Neural cell (in vitro differentiated cells): ENCODE results near the gene RAB40AL. TPM values are rescaled to one million over a fixed set of nuclear protein-coding genes. Genes with fewer than 3 reads are reported as not detected.

Experiments used
- H2AFZ ChIP-seq: fragments of 200-600, 300-800 bp; sonication (generic), shearing (Covaris generic); 2 replicates; pipeline ENCODE4 v1.6.0; 2014; ENCODE audit warnings: low read depth, mild to moderate bottlenecking, antibody characterized with exemption, low read length, moderate library complexity
- H3F3A ChIP-seq: fragments of 200-600 bp; shearing (Covaris generic); 2 replicates; pipeline ENCODE4 v1.6.1; 2016; ENCODE audit warnings: mild to moderate bottlenecking, moderate library complexity, mixed read lengths, antibody characterized with exemption, low read length; ENCODE audit not compliant: insufficient read depth, poor library complexity, severe bottlenecking
- H3K27ac ChIP-seq: fragments of 200-600, 300-800 bp; sonication (generic), shearing (Covaris generic); 2 replicates; pipeline ENCODE4 v1.5.1; 2014; ENCODE audit warnings: mild to moderate bottlenecking, low read length, moderate library complexity
- H3K27me3 ChIP-seq: fragments of 300-800, 200-600 bp; sonication (generic), shearing (Covaris generic); 2 replicates; pipeline ENCODE4 v1.6.0; 2014; ENCODE audit warnings: mild to moderate bottlenecking, low read depth, low read length, moderate library complexity; ENCODE audit not compliant: insufficient read depth
- H3K36me3 ChIP-seq: fragments of 300-800, 200-600 bp; sonication (generic), shearing (Covaris generic); 2 replicates; pipeline ENCODE4 v1.5.1; 2014; ENCODE audit warnings: mild to moderate bottlenecking, antibody characterized with exemption, low read length, moderate library complexity; ENCODE audit not compliant: insufficient read depth
- H3K4me2 ChIP-seq: fragments of 300-800, 200-600 bp; sonication (generic), shearing (Covaris generic); 2 replicates; pipeline ENCODE4 v1.6.0; 2014; ENCODE audit warnings: mild to moderate bottlenecking, low read length
- H3K4me3 ChIP-seq: fragments of 300-800, 200-600 bp; sonication (generic), shearing (Covaris generic); 2 replicates; pipeline ENCODE4 v1.5.1; 2014; ENCODE audit warnings: mild to moderate bottlenecking, low read length, moderate library complexity
- H3K79me2 ChIP-seq: fragments of 200-600 bp; shearing (Covaris generic); replicated peaks from 2 replicates; pipeline ENCODE4 v1.6.0; 2014; ENCODE audit warnings: mild to moderate bottlenecking, low read length, moderate library complexity; ENCODE audit not compliant: insufficient read depth
- H3K9ac ChIP-seq: fragments of 300-800, 200-600 bp; sonication (generic), shearing (Covaris generic); 2 replicates; pipeline ENCODE4 v1.6.1; 2016; ENCODE audit warnings: mild to moderate bottlenecking, low read length, mixed read lengths
- H3K9me2 ChIP-seq: fragments of 200-600 bp; shearing (Covaris generic); 2 replicates; pipeline ENCODE4 v1.6.1; 2016; ENCODE audit warnings: mild to moderate bottlenecking, low read length, mixed read lengths; ENCODE audit not compliant: insufficient read depth
- H3K9me3 ChIP-seq: fragments of 200-600, 300-800 bp; sonication (generic), shearing (Covaris generic); 2 replicates; pipeline ENCODE4 v1.6.1; 2016; ENCODE audit warnings: mild to moderate bottlenecking, mixed run types, low read length, moderate library complexity, mixed read lengths
- H4K20me1 ChIP-seq: fragments of 200-600 bp; shearing (Covaris generic); 2 replicates; pipeline ENCODE4 v1.6.1; 2016; ENCODE audit warnings: mild to moderate bottlenecking, mixed run types; ENCODE audit not compliant: insufficient read depth
- CTCF ChIP-seq: fragments of 450-650 bp; IDR thresholded peaks from 2 replicates; pipeline ENCODE4 v1.5.1; 2014; ENCODE audit warnings: antibody characterized with exemption, mild to moderate bottlenecking, moderate library complexity; ENCODE audit not compliant: poor library complexity, severe bottlenecking
- EP300 ChIP-seq: fragments of 450-650 bp; conservative IDR thresholded peaks from 2 replicates; pipeline ENCODE4 v1.6.1; 2014; ENCODE audit warnings: antibody characterized with exemption, mild to moderate bottlenecking, moderate library complexity; ENCODE audit not compliant: poor library complexity, severe bottlenecking
- EZH2 ChIP-seq: fragments of 200-600, 300-800 bp; shearing (Covaris generic), sonication (generic); IDR thresholded peaks from 2 replicates; pipeline ENCODE4 v1.6.1; 2014; ENCODE audit warnings: antibody characterized with exemption, low read length, borderline replicate concordance, mild to moderate bottlenecking; ENCODE audit not compliant: insufficient read depth, poor library complexity, severe bottlenecking
- MXI1 ChIP-seq: fragments of 450-650 bp; conservative IDR thresholded peaks from 2 replicates; pipeline ENCODE4 v1.6.1; 2014; ENCODE audit warnings: antibody characterized with exemption, mild to moderate bottlenecking; ENCODE audit not compliant: poor library complexity, severe bottlenecking
- POLR2AphosphoS5 ChIP-seq: IDR thresholded peaks from 2 replicates; pipeline ENCODE4 v1.6.1; 2012
- RAD21 ChIP-seq: fragments of 450-650 bp; conservative IDR thresholded peaks from 2 replicates; pipeline ENCODE4 v1.6.1; 2014; ENCODE audit warnings: antibody characterized with exemption, mild to moderate bottlenecking, moderate library complexity
- SMC3 ChIP-seq: fragments of 450-650 bp; conservative IDR thresholded peaks from 2 replicates; pipeline ENCODE4 v1.6.1; 2014; ENCODE audit warnings: antibody characterized with exemption, mild to moderate bottlenecking, moderate library complexity; ENCODE audit not compliant: poor library complexity
- TAF1 ChIP-seq: IDR thresholded peaks from 2 replicates; pipeline ENCODE4 v1.6.1; 2012; ENCODE audit warnings: low read depth
- polyA plus RNA-seq: library from polyadenylated mRNA; depleted of rRNA; stranded (reverse); fragments of >200 nt; gene quantifications from 2 replicates; pipeline ENCODE4 v1.2.3, GENCODE V29; 2014
- TF ChIP-seq, protein P1 (sequence below): IDR thresholded peaks from 2 replicates; pipeline ENCODE4 v1.6.1; 2012; ENCODE audit warnings: borderline replicate concordance

RAB40AL gene
- polyA plus RNA-seq, 1 donor from 2014 or later, result 0.35 TPM

DNA sequence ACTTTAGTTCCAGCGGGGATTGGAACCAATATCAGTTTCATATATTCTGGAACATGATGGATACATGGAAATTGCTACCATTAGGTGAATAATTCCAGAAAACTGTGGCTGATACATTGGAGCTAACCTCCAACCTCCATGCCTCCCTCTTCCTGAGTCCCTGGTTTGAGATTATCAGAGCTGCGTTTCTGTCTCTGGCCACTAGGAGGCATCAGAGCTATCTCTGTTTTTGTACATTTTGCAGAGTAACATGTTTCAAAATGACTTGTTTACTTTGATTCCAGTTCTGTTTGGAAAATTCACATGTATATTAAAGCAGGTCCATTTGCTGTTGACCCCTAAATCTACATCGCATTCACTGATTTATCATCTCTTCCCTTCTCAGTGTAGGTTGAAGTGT, 2.4 kb upstream of the RAB40AL start:
- Histone ChIP-seq H3K4me3 (no peak overlapping the region), H3K27me3 (no peaks in the 10 kb centered on the region), H3K9me2 (no peaks in the 10 kb centered on the region)

DNA sequence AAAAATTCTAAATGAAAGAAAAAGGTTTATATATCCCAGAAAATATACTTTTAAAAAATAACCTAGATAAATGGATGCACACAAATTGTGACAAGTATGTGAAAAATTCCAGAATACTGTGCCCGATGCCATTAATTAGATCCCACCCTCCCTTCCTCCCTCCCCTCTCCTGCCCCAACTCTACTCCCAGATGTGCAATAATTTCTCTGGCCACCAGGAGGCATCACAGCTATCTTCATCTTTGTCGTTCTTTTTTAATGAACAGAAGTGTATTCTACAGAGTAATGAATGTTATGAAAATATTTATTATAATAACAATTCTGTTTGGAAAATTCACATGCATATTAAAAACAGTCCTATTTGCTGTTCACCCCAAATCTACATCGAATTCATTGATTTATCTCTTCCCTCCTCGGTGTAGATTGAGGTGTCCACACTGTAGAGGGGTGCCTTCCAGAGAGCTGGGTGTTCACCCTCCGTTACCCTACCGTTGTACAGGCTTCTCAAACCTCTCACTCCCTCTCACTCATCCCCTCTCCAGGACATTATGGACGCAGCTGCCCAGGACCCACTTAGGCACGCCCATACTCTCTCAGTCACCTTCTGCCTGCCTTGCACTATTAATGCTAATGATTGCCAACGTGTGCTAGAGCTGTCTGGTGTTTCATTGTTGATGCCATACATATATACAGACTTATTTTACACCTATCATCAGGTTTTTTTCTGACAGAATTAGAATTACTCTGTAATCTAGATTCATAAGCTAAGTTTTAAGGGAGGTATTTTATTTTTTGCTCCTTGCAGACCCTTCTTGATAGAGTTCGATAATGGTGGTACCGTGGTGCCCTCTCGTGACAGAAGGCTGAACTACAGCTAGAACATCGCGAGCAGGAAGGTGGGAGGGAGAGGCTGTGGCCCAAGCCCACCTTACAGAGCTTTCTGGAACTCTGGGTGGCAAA, 14.1 kb downstream of the RAB40AL start:
- no peak overlapping the region for H2AFZ ChIP-seq
- TF ChIP-seq CTCF, result peak; percentile 52
- peak; percentile 40 for TF ChIP-seq SMC3
- TF ChIP-seq RAD21, result peak; percentile 39
- TF ChIP-seq POLR2AphosphoS5, result no peak
- no peaks in the 10 kb centered on the region for H3K9me3 ChIP-seq
- no peak overlapping the region for H3K27ac ChIP-seq
- H3K4me3 ChIP-seq, result no peak overlapping the region
- no peaks in the 10 kb centered on the region for H3K79me2 ChIP-seq
- no peaks in the 10 kb centered on the region for H3K9me2 ChIP-seq
- no peak overlapping the region for H3K4me2 ChIP-seq
- no peaks in the 10 kb centered on the region for H3K27me3 ChIP-seq
- H3K9ac ChIP-seq, result no peak overlapping the region
- H4K20me1 ChIP-seq, result no peaks in the 10 kb centered on the region
- no peaks in the 10 kb centered on the region for H3F3A ChIP-seq
- no peaks in the 10 kb centered on the region for H3K36me3 ChIP-seq

More for the DNA sequence above, 2.4 kb upstream of the RAB40AL start:
- TF ChIP-seq SMC3 (no peak), CTCF (peak; percentile 31), RAD21 (peak; percentile 18)
- Histone ChIP-seq H3F3A (no peaks in the 10 kb centered on the region), H3K36me3 (no peaks in the 10 kb centered on the region), H3K4me2 (no peak overlapping the region), H3K9ac (no peak overlapping the region), H3K79me2 (no peaks in the 10 kb centered on the region), H3K27ac (no peak overlapping the region), H3K9me3 (no peaks in the 10 kb centered on the region), H4K20me1 (no peaks in the 10 kb centered on the region), H2AFZ (no peak overlapping the region)

GRCh38 chrX:102957751-102958150, 20.7 kb downstream of the RAB40AL start:
- TF ChIP-seq, protein P1, sequence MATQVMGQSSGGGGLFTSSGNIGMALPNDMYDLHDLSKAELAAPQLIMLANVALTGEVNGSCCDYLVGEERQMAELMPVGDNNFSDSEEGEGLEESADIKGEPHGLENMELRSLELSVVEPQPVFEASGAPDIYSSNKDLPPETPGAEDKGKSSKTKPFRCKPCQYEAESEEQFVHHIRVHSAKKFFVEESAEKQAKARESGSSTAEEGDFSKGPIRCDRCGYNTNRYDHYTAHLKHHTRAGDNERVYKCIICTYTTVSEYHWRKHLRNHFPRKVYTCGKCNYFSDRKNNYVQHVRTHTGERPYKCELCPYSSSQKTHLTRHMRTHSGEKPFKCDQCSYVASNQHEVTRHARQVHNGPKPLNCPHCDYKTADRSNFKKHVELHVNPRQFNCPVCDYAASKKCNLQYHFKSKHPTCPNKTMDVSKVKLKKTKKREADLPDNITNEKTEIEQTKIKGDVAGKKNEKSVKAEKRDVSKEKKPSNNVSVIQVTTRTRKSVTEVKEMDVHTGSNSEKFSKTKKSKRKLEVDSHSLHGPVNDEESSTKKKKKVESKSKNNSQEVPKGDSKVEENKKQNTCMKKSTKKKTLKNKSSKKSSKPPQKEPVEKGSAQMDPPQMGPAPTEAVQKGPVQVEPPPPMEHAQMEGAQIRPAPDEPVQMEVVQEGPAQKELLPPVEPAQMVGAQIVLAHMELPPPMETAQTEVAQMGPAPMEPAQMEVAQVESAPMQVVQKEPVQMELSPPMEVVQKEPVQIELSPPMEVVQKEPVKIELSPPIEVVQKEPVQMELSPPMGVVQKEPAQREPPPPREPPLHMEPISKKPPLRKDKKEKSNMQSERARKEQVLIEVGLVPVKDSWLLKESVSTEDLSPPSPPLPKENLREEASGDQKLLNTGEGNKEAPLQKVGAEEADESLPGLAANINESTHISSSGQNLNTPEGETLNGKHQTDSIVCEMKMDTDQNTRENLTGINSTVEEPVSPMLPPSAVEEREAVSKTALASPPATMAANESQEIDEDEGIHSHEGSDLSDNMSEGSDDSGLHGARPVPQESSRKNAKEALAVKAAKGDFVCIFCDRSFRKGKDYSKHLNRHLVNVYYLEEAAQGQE, result no peak
- no peak for TF ChIP-seq EZH2
- no peak for TF ChIP-seq RAD21
- no peak for TF ChIP-seq CTCF
- TF ChIP-seq EP300, result no peak
- TF ChIP-seq TAF1, result no peak
- TF ChIP-seq POLR2AphosphoS5, result no peak
- no peak for TF ChIP-seq SMC3
- TF ChIP-seq MXI1, result no peak
- Histone ChIP-seq H3K27me3 (no peaks in the 10 kb centered on the region), H3K9me2 (no peaks in the 10 kb centered on the region), H3K4me3 (no peak overlapping the region), H2AFZ (no peak overlapping the region), H3K79me2 (no peaks in the 10 kb centered on the region), H3K36me3 (no peaks in the 10 kb centered on the region), H3F3A (no peaks in the 10 kb centered on the region), H4K20me1 (no peaks in the 10 kb centered on the region), H3K27ac (no peak overlapping the region), H3K9ac (no peak overlapping the region), H3K9me3 (no peaks in the 10 kb centered on the region), H3K4me2 (no peak overlapping the region)
